ENCODE results near the gene KRIT1.

DNA sequence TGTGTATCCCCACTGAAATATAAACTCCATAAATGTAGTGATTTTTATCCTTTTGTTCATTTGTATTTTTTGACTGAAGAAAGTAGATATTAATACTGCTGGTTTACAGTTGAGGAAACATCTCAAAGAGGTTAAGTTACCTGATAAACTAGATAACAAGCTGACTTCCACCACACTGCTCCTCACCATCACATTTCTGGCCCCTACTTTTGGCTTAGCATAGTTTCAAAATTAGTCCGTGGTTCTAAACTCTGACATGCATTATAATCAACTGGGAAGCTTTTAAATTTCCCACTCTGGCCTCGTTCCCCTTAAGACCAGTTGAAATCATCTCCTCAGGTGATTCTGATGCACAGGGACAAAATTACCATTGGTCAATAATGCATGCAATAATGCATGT, 43.6 kb upstream of the KRIT1 start:
- TF ChIP-seq GABPA (IDR thresholded peaks at IDR 0.05; ENCODE audit: low read depth, low read length) (no peak), GABPA (CRISPR knock-in tag; IDR thresholded peaks at IDR 0.05; ENCODE audit: low read depth) (no peak), ZNF782 (CRISPR knock-in tag; IDR thresholded peaks at IDR 0.05; ENCODE audit: borderline replicate concordance) (no peak), TFE3 (CRISPR knock-in tag; IDR thresholded peaks at IDR 0.05) (no peak), EZH2 (conservative IDR thresholded peaks at IDR 0.05; ENCODE audit: low read depth, low read length) (no peak), CEBPB (IDR thresholded peaks at IDR 0.05; ENCODE audit: borderline replicate concordance, low read depth, low read length) (no peak), EP300 (IDR thresholded peaks at IDR 0.05; ENCODE audit: low read depth in 2 of 2, low read length in 2 of 2) (no peak), EP300 (CRISPR knock-in tag; IDR thresholded peaks at IDR 0.05; ENCODE audit: borderline replicate concordance) (no peak), CTCF (CRISPR knock-in tag; IDR thresholded peaks at IDR 0.05) (no peak), ZNF879 (CRISPR knock-in tag; IDR thresholded peaks at IDR 0.05) (no peak), CREB3 (CRISPR knock-in tag; IDR thresholded peaks at IDR 0.05) (no peak), FOXJ3 (CRISPR knock-in tag; IDR thresholded peaks at IDR 0.05; ENCODE audit: borderline replicate concordance) (no peak), ZFP36 (IDR thresholded peaks at IDR 0.05; ENCODE audit: borderline replicate concordance, low read depth, low read length, partially characterized antibody) (no peak), TAF15 (IDR thresholded peaks at IDR 0.05; ENCODE audit: low read depth, low read length, poor library complexity, severe bottlenecking) (no peak), PRPF4 (IDR thresholded peaks at IDR 0.05; ENCODE audit: low read depth, low read length, poor library complexity, severe bottlenecking) (no peak)
- TF ChIP-seq, protein P1, sequence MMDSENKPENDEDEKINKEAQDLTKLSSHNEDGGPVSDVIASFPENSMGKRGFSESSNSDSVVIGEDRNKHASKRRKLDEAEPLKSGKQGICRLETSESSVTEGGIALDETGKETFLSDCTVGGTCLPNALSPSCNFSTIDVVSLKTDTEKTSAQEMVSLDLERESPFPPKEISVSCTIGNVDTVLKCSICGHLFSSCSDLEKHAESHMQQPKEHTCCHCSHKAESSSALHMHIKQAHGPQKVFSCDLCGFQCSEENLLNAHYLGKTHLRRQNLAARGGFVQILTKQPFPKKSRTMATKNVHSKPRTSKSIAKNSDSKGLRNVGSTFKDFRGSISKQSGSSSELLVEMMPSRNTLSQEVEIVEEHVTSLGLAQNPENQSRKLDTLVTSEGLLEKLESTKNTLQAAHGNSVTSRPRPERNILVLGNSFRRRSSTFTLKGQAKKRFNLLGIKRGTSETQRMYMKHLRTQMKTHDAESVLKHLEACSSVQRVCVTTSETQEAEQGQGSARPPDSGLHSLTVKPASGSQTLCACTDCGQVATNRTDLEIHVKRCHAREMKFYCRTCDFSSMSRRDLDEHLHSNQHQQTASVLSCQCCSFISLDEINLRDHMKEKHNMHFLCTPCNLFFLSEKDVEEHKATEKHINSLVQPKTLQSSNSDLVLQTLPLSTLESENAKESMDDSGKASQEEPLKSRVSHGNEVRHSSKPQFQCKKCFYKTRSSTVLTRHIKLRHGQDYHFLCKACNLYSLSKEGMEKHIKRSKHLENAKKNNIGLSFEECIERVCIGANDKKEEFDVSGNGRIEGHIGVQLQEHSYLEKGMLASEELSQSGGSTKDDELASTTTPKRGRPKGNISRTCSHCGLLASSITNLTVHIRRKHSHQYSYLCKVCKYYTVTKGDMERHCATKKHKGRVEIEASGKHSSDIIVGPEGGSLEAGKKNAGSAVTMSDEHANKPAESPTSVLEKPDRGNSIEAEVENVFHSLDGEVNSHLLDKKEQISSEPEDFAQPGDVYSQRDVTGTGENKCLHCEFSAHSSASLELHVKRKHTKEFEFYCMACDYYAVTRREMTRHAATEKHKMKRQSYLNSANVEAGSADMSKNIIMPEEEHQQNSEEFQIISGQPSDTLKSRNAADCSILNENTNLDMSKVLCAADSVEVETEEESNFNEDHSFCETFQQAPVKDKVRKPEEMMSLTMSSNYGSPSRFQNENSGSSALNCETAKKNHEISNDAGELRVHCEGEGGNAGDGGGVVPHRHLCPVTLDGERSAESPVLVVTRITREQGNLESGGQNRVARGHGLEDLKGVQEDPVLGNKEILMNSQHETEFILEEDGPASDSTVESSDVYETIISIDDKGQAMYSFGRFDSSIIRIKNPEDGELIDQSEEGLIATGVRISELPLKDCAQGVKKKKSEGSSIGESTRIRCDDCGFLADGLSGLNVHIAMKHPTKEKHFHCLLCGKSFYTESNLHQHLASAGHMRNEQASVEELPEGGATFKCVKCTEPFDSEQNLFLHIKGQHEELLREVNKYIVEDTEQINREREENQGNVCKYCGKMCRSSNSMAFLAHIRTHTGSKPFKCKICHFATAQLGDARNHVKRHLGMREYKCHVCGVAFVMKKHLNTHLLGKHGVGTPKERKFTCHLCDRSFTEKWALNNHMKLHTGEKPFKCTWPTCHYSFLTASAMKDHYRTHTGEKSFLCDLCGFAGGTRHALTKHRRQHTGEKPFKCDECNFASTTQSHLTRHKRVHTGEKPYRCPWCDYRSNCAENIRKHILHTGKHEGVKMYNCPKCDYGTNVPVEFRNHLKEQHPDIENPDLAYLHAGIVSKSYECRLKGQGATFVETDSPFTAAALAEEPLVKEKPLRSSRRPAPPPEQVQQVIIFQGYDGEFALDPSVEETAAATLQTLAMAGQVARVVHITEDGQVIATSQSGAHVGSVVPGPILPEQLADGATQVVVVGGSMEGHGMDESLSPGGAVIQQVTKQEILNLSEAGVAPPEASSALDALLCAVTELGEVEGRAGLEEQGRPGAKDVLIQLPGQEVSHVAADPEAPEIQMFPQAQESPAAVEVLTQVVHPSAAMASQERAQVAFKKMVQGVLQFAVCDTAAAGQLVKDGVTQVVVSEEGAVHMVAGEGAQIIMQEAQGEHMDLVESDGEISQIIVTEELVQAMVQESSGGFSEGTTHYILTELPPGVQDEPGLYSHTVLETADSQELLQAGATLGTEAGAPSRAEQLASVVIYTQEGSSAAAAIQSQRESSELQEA (CRISPR knock-in tag; IDR thresholded peaks at IDR 0.05; ENCODE audit: not compliant biosample characterization), result no peak
